Erythroblast (primary cell): Measurements from ENCODE around the gene GNB3.

Experiments used
- GATA1 ChIP-seq: IDR thresholded peaks from 2 replicates; pipeline ENCODE4 v1.6.1; 2011; ENCODE audit warnings: low read depth, mild to moderate bottlenecking, control low read depth, low read length, moderate library complexity
- POLR2A ChIP-seq: IDR thresholded peaks from 2 replicates; pipeline ENCODE4 v1.6.1; 2011; ENCODE audit warnings: mild to moderate bottlenecking, low read length

DNA sequence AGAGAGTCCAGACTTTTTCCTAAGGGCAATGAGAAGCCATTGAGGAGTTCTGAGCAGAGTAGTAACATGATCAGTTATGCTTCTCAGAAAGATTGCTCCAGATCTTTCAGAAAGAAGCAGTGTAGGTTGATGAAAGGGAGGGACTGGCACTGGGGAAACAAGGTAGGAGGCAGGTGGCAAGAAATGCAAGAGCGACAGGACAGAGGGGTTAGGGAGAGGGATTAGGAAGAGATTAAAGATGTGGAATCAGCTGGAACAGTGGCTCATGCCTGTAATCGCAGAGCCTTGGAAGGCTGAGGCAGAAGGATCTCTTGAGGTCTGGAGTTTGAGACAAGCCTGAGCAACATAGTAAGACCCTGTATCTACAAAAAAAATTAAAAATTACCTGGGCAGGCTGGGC, 7.0 kb downstream of the GNB3 start:
- TF ChIP-seq POLR2A (no peak), GATA1 (no peak)
